ENCODE results near the gene NRN1.

The NRN1 gene

GRCh38 chr6:6002005-6002847 lies 4.5 kb downstream of the NRN1 start:
- DNase-seq: no peak

- no peak for DNase-seq
Observed at GRCh38 chr6:6001443-6001842, 5.3 kb downstream of the NRN1 start.

GRCh38 chr6:5999688-6000608 lies 6.8 kb downstream of the NRN1 start:
- DNase-seq: no peak

GRCh38 chr6:5998711-5999687 lies 7.7 kb downstream of the NRN1 start:
- no peak for DNase-seq

- no peak for DNase-seq
Observed at GRCh38 chr6:5998236-5998635, 8.5 kb downstream of the NRN1 start.

- no peak for DNase-seq
Observed at GRCh38 chr6:5997420-5997987, 9.2 kb downstream of the NRN1 start.

GRCh38 chr6:5996714-5997419 lies 9.9 kb downstream of the NRN1 start:
- DNase-seq: no peak

- DNase-seq: no peak
Observed at GRCh38 chr6:5995949-5996713, 10.6 kb downstream of the NRN1 start.

GRCh38 chr6:5995658-5995948 lies 11.1 kb downstream of the NRN1 start:
- DNase-seq: no peak

- no peak for DNase-seq
Observed at GRCh38 chr6:5994999-5995657, 11.6 kb downstream of the NRN1 start.

- no peak for DNase-seq
Observed at GRCh38 chr6:5994234-5994998, 12.3 kb downstream of the NRN1 start.

GRCh38 chr6:5992551-5993225 lies 14.0 kb downstream of the NRN1 start:
- DNase-seq: no peak

- DNase-seq: no peak
Observed at GRCh38 chr6:5990786-5991185, 15.9 kb downstream of the NRN1 start.

- DNase-seq: no peak
Observed at GRCh38 chr6:5989141-5989723, 17.5 kb downstream of the NRN1 start.

GRCh38 chr6:5986861-5987260 lies 19.9 kb downstream of the NRN1 start:
- no peak for DNase-seq

- DNase-seq: no peak
Observed at GRCh38 chr6:5984150-5985089, 22.3 kb downstream of the NRN1 start.
